HG03439 (cell line): ENCODE measurements around the gene ERC2.

Experiments
- ATAC-seq: cut with Tn5 transposase; IDR thresholded peaks from one replicate; pipeline ENCODE4 v1.9.1; 2021; ENCODE audit warnings: mild to moderate bottlenecking, moderate library complexity; ENCODE audit not compliant: unreplicated experiment

ERC2 gene

GRCh38 chr3:55661141-55661540, 807.1 kb downstream of the ERC2 start:
- peak; percentile 40 for ATAC-seq

GRCh38 chr3:55660642-55661041, 807.6 kb downstream of the ERC2 start:
- ATAC-seq = peak; percentile 22

GRCh38 chr3:55659701-55660100, 808.6 kb downstream of the ERC2 start:
- ATAC-seq = no peak

DNA sequence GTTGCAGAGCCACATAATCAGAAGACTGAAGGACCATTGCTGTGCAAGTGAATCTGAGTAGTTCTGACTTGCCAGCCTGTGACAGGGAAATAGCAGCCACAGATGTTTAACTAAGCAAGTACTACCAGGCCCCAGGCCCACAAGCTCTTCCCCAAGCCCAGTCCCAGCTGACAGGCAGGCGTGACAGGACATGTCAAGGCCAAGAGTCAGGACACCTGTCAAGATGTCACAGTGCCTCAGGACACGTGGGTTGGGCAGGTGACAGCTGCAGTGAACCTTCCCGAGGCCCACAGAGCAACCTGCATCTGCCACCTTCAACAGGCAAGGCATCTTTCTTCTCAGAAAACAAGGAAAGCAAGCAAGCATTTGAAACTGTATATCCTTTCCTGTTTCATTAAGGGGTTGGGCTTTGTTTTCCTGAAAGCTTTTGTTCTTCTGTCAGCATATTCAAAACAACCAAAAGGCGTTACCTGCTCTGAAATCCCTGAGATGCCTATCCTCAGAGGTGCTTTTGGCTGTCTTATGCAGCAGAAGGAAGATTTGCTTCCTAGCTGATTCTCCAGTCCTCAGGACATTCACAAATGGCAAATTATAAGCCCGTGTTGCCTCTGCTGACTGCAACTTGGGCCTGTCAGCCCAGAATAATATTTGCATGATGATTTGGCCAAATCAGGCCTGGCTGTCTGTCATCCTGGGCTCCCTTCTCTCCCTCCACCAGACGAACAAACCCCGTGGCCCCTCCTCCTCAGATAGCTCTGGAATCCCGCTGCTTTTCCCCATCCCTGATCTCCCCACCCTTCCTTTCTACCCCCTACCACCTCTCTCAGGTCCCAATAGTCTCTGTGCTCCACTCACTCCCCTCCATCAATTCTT, 809.3 kb downstream of the ERC2 start:
- ATAC-seq = no peak

- no peak for ATAC-seq
Measured at GRCh38 chr3:55658270-55658669, 810.0 kb downstream of the ERC2 start.

DNA sequence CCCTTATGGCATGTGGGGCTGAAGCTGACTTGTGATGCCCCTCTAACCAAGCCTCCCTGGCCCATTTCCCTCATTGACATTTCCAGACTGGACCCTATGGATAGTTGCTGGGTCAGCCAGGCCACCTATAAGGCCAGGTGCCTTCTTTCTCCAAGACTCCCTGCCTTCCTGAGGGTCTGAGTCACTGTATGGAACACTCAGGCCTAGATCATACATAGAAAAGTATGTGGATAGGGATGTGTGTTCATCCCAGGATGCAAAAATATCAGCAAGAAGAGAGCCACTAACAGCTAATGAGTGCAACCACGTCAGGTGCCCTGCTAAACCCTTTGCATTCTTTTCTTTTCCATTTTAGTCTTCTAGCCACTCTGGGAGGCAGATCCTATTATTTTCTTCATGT, 812.7 kb downstream of the ERC2 start:
- ATAC-seq = no peak

GRCh38 chr3:55654123-55654760, 814.0 kb downstream of the ERC2 start:
- peak; percentile 79 for ATAC-seq

- no peak for ATAC-seq
Measured at GRCh38 chr3:55651011-55651410, 817.3 kb downstream of the ERC2 start.

DNA sequence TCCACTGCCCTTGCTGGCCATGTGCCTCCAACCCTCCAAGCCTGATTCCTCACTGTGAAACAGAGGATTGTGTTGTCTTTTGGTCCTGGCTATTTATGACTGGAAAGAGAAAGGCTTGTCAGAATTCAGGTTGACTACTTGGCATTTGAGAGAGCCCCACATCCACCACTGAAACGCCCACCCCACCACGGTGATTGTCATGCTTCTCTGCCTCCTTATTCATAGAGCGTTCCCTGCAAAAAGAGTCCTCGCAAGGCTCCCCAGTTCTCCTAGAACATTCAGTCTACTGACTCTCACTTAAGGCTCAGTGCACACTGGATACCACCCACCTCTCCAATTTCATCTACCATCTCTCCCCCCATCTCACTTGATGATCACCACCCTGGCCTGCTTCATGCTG, 818.3 kb downstream of the ERC2 start:
- no peak for ATAC-seq

- no peak for ATAC-seq
Measured at GRCh38 chr3:55649554-55649953, 818.7 kb downstream of the ERC2 start.

DNA sequence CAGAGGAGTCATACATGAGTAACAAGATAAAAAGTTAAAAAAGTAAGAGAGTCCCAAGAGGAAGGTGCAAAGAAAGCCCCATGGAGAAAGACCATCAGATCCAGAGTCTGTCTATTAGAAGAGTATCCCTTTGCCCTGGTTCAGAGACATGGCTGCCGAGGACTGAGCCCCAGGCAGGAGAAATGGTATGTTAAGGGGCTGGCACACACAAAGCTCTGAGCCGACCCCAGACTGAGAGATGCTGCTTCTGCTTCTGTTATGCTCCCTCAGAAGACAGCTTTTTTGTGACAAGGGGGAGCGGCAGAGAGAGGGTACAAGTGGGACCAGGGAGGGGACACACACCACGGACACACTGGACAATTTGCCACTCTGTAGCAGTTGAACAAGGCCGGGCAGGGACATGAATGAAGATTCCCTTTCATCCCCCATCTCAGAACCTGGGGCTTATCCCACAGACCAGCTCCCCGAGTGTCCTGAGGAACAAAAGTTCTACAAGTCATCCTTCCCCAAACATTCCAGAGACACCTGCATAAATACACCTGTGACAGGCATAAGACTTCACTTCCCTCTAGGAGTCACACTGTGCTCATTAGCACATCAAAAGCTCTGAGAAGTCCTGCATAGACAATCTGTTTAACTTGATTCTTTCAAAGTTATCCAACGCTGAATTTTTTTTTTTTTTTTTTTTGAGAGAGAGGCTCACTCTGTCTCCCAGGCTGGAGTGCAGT, 819.5 kb downstream of the ERC2 start:
- no peak for ATAC-seq

- ATAC-seq = no peak
Measured at GRCh38 chr3:55647670-55648069, 820.6 kb downstream of the ERC2 start.

GRCh38 chr3:55647063-55647462, 821.2 kb downstream of the ERC2 start:
- no peak for ATAC-seq

GRCh38 chr3:55646121-55646520, 822.1 kb downstream of the ERC2 start:
- ATAC-seq = no peak

GRCh38 chr3:55645422-55645821, 822.8 kb downstream of the ERC2 start:
- no peak for ATAC-seq

DNA sequence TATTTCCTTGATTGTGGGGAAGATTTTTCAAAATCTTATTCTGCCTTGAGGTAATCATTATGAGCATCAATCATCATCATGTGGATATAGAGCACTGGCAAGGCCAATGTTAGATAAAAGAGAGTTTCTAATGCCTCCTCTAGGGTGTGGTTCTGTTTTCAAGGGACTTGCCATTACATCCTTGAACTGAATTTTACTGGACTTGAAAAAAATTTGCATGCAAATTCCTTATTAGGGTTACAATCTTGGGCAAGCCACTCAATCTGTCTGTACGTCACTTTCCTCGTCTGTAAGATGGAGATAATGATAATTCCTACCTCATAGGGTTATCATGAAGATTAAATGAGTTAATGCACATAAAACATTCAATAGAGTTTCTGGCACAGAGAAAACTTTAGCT, 825.0 kb downstream of the ERC2 start:
- ATAC-seq = no peak

DNA sequence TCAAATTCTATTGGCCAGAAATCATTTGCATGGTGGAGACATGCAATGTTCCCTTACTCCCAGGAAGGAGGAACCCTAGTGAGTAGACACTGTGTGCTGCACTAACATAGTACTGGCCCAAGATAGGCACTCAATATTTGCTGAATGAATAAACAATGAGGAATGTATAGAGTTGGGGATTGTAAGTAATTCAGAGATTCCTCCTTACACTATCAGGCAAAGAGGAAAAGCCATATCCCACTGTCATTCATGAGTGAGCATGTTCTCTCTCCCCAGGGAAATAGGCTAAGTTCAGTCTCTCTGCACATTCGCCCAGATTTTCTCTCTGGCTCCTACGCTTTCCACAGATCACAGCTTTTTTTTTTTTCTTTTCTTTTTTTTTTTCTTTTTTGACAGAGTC, 826.3 kb downstream of the ERC2 start:
- ATAC-seq = no peak

- ATAC-seq = no peak
Measured at GRCh38 chr3:55639896-55640765, 828.1 kb downstream of the ERC2 start.

GRCh38 chr3:55639143-55639542, 829.1 kb downstream of the ERC2 start:
- ATAC-seq = no peak

- ATAC-seq = no peak
Measured at GRCh38 chr3:55637906-55638638, 830.2 kb downstream of the ERC2 start.
